Testis (tissue), 2 donors: ENCODE data around the gene RABGGTA.

Source experiments
- POLR2A ChIP-seq: fragments of 450-650 bp; IDR thresholded peaks from one replicate; pipeline ENCODE4 v1.6.1; 2017; ENCODE audit warnings: antibody characterized with exemption, mild to moderate bottlenecking, moderate library complexity
- TF ChIP-seq, protein P1 (sequence below), 3 experiments: fragments of 450-650 bp in 2 of 3; fragments of 200-600 bp in 1 of 3; sonication (generic) in 1 of 3; IDR thresholded peaks; one replicate each; pipeline ENCODE4 v1.5.1; 2016 to 2019; ENCODE audit warnings: antibody characterized with exemption in 3 of 3, mild to moderate bottlenecking in 2 of 3, moderate library complexity in 1 of 3

GRCh38 chr14:24270537-24271133, 762 bp downstream of the RABGGTA start:
- no peak for TF ChIP-seq POLR2A
- TF ChIP-seq, protein P1, sequence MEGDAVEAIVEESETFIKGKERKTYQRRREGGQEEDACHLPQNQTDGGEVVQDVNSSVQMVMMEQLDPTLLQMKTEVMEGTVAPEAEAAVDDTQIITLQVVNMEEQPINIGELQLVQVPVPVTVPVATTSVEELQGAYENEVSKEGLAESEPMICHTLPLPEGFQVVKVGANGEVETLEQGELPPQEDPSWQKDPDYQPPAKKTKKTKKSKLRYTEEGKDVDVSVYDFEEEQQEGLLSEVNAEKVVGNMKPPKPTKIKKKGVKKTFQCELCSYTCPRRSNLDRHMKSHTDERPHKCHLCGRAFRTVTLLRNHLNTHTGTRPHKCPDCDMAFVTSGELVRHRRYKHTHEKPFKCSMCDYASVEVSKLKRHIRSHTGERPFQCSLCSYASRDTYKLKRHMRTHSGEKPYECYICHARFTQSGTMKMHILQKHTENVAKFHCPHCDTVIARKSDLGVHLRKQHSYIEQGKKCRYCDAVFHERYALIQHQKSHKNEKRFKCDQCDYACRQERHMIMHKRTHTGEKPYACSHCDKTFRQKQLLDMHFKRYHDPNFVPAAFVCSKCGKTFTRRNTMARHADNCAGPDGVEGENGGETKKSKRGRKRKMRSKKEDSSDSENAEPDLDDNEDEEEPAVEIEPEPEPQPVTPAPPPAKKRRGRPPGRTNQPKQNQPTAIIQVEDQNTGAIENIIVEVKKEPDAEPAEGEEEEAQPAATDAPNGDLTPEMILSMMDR (IDR thresholded peaks at IDR 0.05) = no peak
